Subcutaneous adipose tissue (tissue), 4 donors: ENCODE data around the gene HEG1. TPM values are rescaled to one million over a fixed set of nuclear protein-coding genes. Genes with fewer than 3 reads are reported as not detected.

ENCODE experiments used
- total RNA-seq, 4 donors: library from RNA; depleted of rRNA; stranded (reverse); fragments of >200 nt; gene quantifications; one replicate each; pipeline ENCODE4 v1.1.0, GENCODE V29; 2016
- TF ChIP-seq, protein P1 (sequence below): fragments of 450-650 bp; IDR thresholded peaks from one replicate; pipeline ENCODE4 v1.5.1; 2016; ENCODE audit warnings: low read depth, mild to moderate bottlenecking, control low read depth, antibody characterized with exemption, moderate library complexity

The HEG1 gene
- total RNA-seq, 4 donors from 2014 or later = 26.7 to 72.5 (median 36.2) TPM

- TF ChIP-seq, protein P1, sequence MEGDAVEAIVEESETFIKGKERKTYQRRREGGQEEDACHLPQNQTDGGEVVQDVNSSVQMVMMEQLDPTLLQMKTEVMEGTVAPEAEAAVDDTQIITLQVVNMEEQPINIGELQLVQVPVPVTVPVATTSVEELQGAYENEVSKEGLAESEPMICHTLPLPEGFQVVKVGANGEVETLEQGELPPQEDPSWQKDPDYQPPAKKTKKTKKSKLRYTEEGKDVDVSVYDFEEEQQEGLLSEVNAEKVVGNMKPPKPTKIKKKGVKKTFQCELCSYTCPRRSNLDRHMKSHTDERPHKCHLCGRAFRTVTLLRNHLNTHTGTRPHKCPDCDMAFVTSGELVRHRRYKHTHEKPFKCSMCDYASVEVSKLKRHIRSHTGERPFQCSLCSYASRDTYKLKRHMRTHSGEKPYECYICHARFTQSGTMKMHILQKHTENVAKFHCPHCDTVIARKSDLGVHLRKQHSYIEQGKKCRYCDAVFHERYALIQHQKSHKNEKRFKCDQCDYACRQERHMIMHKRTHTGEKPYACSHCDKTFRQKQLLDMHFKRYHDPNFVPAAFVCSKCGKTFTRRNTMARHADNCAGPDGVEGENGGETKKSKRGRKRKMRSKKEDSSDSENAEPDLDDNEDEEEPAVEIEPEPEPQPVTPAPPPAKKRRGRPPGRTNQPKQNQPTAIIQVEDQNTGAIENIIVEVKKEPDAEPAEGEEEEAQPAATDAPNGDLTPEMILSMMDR = no peak
Observed at GRCh38 chr3:125052624-125053303, 3.0 kb downstream of the HEG1 start.

GRCh38 chr3:125051715-125052581, 3.8 kb downstream of the HEG1 start:
- TF ChIP-seq, protein P1 = no peak

- TF ChIP-seq, protein P1 = no peak
Observed at GRCh38 chr3:125051205-125051604, 4.6 kb downstream of the HEG1 start.

GRCh38 chr3:125050488-125051090, 5.2 kb downstream of the HEG1 start:
- TF ChIP-seq, protein P1 = no peak

- TF ChIP-seq, protein P1 = no peak
Observed at GRCh38 chr3:125048282-125048681, 7.5 kb downstream of the HEG1 start.

DNA sequence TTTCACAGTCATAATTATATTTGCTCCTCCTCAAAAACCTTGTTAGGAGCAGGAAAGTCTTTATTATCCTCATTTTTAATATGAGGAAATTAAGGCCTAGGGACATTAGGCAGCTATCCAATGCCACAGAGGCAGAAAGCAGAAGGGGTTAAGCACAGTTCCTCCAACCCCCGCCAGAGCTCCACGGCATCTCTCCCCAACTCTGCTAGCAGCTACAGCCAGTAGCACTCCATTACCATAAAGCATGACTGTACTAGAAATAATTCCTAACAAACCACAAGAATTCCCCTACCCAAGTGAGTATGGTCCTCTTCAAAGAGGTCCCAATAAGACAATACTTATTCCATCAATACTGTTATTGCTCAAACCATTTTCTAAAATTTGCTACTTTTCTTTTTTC, 9.8 kb downstream of the HEG1 start:
- TF ChIP-seq, protein P1 = no peak

GRCh38 chr3:125045194-125045593, 10.6 kb downstream of the HEG1 start:
- TF ChIP-seq, protein P1 = no peak
